NCI-H82 treated with DMSO at 0.1 percent for 48 hours (cell line): ENCODE data around the gene LMTK3.
"Not testable (repeated sequence)": the region's sequence is repeated elsewhere in the genome, so short reads cannot be mapped to it uniquely, and the experiment has no call there.

Source experiments
- DNase-seq: peaks from one replicate; lab custom pipeline; 2025; ENCODE audit not compliant: unreplicated experiment; lab: John Stamatoyannopoulos, UW

Gene LMTK3

DNA sequence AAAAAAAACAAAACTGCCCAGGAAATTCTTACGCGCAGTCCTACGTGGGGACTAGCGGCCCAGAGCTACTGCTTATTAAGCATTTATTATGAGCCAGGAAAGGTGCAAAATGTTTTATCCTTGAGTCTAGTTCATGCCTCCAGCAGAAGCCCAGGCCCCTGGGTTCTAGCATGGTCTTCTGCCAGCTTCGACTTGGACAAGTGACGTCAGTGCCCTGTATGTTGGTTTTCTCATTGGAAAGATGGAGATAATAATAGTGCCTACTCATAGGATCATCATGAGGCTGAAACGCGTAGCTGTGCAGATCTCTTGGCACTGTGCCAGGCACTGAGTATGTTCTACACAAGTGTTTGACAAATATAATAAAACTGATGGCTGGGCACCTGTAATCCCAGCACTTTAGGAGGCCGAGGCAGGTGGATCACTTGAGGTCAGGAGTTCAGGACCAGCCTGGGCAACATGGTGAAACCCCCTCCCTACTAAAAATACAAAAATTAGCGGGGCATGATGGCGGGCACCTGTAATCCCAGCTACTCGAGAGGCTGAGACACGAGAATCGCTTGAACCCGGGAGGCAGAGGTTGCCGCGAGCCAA lies 28.0 kb upstream of the LMTK3 start:
- DNase-seq, result no peak

GRCh38 chr19:48538057-48538456 lies 26.4 kb upstream of the LMTK3 start:
- not testable (repeated sequence) for DNase-seq

DNA sequence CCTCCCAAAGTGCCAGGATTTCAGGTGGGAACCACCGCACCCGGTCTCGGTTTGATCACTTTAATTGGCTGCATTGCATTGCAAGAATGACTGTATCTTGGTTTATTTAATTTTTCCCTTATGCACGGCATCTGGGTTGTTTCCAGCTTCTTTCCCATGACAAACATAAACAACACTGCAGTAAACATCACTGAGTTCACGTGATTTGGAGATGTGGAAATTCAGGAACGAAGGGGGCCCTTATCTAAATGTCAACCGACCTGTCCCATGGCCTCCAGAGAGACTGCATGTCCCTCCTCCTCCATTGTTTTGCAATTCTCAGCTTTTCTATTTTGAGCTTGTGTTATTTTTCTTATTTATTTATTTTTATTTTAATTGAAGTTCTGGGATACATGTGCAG lies 25.9 kb upstream of the LMTK3 start:
- no peak for DNase-seq

- no peak for DNase-seq
Observed at GRCh38 chr19:48533770-48534169, 22.1 kb upstream of the LMTK3 start.

DNA sequence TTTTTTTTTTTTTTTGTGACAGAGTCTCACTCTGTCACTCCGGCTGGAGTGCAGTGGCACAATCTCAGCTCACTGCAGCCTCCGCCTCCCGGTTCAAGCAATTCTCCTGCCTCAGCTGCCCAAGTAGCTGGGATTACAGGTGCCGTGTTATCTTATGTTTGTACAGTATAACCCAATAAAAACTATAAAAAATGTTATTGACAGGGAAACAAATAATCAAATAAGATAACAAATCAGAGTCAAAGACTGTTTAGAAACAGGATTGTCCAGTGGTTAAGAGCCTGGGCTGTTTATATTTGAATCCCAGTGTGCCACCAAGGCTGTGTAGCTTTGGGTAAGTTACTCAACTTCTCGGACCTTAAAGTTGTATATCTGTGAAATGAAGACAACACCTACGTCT lies 19.1 kb upstream of the LMTK3 start:
- no peak for DNase-seq

- no peak for DNase-seq
Observed at GRCh38 chr19:48530066-48530720, 18.6 kb upstream of the LMTK3 start.

DNA sequence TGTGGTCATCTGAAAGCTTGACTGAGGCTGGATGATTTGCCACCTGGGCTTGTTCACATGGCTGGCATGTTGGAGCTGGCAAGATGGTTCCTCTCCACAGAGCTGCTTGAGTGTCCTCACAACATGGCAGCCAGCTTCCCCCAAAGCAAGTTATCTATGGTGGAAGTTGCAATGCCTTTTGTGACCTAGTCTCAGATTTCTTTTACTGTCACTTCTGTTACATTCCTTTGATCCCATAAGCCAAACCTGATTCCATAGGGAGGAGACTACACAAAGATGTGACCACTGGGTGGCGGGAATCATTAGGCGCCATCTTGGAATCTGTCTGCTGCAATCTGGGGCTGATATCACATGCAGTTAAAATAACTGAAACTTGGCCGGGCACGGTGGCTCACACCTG lies 17.5 kb upstream of the LMTK3 start:
- no peak for DNase-seq

GRCh38 chr19:48524732-48525131 lies 13.1 kb upstream of the LMTK3 start:
- DNase-seq, result no peak

DNA sequence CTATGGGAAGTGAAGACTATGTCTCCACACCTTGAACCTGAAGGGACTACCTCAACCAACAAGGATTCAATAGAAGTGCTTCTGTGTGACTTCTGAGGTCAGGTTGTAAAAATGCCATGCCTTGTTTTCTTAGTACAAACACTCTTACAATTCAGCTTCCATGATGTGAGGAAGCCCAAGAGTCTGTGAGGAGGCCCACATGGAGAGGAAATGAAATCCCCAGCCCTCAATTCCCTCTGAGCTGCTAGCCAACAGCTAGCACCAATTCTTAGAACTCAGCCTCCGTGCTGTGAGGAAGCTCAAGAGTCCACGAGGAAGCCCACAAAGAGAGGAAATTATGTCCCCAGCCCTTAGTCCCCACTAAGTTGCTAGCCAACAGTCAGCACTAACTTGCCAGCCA lies 12.6 kb upstream of the LMTK3 start:
- no peak for DNase-seq

- no peak for DNase-seq
Observed at GRCh38 chr19:48520134-48520533, 8.5 kb upstream of the LMTK3 start.

DNA sequence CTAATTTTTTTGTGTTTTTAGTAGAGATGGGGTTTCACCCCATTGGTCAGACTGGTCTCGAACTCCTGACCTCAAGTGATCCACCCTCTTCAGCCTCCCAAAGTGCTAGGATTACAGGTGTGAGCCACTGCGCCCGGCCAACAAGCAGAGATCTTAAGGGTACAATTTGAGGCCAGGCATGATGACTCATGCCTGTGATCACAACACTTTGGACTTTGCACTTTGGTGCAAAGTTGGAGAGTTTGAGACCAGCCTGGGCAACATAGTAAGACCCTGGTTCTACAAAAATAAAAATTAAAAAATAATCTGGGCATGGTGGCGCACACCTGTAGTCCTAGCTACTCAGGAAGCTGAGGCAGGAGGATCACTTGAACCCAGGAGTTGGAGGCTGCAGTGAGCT lies 7.8 kb upstream of the LMTK3 start:
- DNase-seq, result not testable (repeated sequence)

GRCh38 chr19:48518207-48518606 lies 6.6 kb upstream of the LMTK3 start:
- no peak for DNase-seq

DNA sequence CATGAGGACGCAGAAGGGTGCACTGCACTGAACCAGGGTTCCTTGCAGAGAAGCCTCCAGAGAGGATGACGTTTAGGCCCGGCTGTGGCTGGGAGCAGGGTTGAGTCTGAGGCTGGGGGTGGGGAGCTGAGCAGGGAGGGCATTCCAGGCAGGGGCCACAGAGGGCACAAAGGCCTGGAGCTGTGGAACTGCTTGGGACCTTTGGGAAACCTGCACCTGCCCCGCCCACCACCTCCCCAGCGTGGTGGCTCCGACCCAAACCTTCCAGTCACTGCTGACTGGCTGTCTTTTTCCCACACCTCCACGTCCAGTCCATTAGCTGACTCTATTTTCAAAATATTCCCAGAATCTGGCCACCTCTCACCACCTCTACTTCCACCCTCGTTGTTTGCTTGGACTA lies 4.9 kb upstream of the LMTK3 start:
- no peak for DNase-seq

DNA sequence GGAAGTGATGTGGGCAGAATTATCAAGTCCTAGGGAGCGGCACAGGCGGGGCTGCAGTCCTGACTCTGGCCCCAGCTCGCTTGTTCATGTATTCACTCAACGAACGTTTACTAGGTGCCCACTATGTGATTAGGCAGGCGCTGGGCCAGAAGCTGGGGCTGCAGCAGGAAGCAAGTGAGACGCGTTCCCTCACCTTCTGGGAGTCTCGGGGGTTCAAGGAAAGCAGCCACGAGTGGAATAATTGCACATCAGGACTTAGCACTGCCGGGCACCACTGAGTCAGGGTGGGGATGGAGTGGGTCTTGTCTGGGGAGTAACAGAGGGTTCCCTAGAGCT lies 2.5 kb upstream of the LMTK3 start:
- DNase-seq, result no peak

DNA sequence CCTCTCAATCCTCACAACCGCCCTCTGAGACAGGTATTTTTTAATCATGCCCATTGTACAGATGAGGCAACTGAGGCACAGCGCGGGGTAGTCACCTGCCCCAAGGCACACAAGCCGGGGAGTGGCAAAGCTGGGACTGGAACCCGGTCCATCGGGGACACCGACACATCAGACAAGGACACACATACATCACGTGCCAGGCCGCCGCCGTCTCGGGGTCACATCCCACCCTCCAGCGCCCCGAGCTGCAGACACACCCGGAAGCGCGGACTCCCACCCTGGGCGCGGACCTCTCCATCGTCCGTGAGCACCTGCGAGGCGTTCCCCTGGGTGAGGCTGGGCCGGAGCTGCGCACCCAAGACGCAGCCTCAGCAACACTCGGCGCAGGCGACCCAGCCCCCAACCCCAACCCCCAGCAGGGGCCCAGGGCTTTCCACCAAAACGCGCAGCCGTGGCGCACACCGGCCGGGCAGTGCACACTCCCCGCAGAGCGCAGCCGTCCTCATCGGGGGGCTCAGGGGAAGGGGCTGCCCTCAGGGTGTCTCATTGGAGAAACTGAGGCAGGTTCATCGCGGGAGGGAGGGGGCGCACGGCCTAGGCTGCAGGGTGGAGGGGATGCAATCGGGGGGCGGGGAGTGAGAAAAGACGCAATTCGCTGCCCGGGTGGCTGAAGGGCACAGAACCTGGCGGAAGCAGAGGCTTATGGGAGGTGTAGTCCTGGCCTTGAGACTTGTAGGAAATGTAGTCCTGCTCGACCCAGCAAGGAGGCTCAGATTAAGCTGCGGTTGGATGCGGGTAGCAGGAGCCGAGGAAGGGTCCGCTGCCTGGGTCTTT lies 1.9 kb upstream of the LMTK3 start:
- peak; percentile 69 for DNase-seq

- no peak for DNase-seq
Observed at GRCh38 chr19:48512504-48513288, 1.1 kb upstream of the LMTK3 start.

- DNase-seq, result no peak
Observed at GRCh38 chr19:48511321-48511731, 309 bp downstream of the LMTK3 start.

DNA sequence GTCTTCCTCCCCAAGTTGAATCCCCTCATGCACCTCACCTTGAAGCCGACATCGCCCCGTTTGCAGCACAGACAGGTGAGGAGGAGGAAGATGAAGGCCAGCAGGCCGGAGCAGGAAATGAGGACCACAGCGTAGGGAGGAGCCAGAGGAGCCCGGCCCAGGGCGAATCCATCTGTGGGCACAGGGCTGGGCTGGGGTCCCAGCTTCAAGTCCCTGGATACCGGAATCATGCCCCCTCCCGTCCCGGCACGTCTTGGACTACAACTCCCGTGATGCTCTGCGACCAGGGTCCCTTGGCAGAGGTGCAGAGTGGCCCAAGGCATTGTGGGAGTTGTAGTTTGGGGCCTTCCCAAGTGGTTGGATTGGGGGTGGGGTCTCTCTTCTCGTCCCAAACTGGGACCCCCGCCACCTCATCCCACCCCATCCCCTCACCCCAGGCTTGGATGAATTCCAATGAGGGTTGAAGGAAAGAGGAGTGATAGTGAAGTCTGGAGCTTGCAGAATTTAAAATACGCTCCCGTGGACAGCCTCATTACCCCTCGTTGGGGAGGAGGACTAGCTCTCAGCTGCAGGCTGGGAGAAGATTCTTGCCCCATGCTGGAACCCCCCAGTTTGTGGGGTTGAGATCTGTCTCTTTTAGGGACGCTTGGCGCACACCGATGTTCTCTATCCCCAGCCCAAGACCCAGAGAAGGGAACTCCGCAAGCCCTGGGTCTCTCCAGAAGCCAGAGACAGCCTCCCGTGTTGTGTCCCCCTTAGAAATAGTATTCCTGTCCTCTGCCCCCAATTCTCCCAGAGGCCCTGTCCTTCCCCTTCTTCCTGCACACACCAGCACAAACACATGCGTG lies 990 bp downstream of the LMTK3 start:
- peak; percentile 41 for DNase-seq

- DNase-seq, result peak; percentile 23
Observed at GRCh38 chr19:48509467-48510194, 2.0 kb downstream of the LMTK3 start.
